Left ventricle myocardium inferior (tissue), 1 donor: ENCODE data around the gene RUNX2. TPM values are rescaled to one million over a fixed set of nuclear protein-coding genes. Genes with fewer than 3 reads are reported as not detected.
"Not testable (repeated sequence)": the region's sequence is repeated elsewhere in the genome, so short reads cannot be mapped to it uniquely, and the experiment has no call there.

Experiments
- DNase-seq: peaks from one replicate; pipeline ENCODE4 v3.0.0-alpha.2; 2020
- H3K27ac ChIP-seq: fragments of 200-600 bp; replicated peaks from 2 replicates; pipeline ENCODE4 v1.8.0; 2021
- H3K27me3 ChIP-seq: fragments of 200-600 bp; 2 replicates; pipeline ENCODE4 v1.8.0; 2021; ENCODE audit warnings: low read depth
- H3K36me3 ChIP-seq: fragments of 200-600 bp; 2 replicates; pipeline ENCODE4 v1.8.0; 2021
- H3K4me1 ChIP-seq: fragments of 200-600 bp; 2 replicates; pipeline ENCODE4 v1.8.0; 2021
- H3K4me3 ChIP-seq: fragments of 200-600 bp; 2 replicates; pipeline ENCODE4 v1.8.0; 2021; ENCODE audit warnings: mild to moderate bottlenecking, moderate library complexity
- H3K9me3 ChIP-seq: fragments of 200-600 bp; replicated peaks from 2 replicates; pipeline ENCODE4 v1.8.0; 2021
- intact Hi-C: fragments of 100-400 bp; cut with micrococcal nuclease; formaldehyde crosslinking; loops from one replicate; pipeline ENCODE4 v1.11.0; 2022
- total RNA-seq: library from RNA; stranded (reverse); fragmentation: NEBNext Ultra II Directional; extraction: Animal tissue kit (Norgen Biotek cat#: 25700); gene quantifications from one replicate; pipeline ENCODE4 v1.2.1, GENCODE V29; 2021
- TF ChIP-seq, protein P1 (sequence below): fragments of 200-600 bp; IDR thresholded peaks from 2 replicates; pipeline ENCODE4 v1.8.0; 2021; ENCODE audit warnings: antibody characterized with exemption, mild to moderate bottlenecking, borderline replicate concordance
- donor health status: DM: no; HTN: yes; CAD: no; lungs with severe emphysema.

RUNX2 gene
- total RNA-seq, 1 donor from 2014 or later = 0.38 TPM

DNA sequence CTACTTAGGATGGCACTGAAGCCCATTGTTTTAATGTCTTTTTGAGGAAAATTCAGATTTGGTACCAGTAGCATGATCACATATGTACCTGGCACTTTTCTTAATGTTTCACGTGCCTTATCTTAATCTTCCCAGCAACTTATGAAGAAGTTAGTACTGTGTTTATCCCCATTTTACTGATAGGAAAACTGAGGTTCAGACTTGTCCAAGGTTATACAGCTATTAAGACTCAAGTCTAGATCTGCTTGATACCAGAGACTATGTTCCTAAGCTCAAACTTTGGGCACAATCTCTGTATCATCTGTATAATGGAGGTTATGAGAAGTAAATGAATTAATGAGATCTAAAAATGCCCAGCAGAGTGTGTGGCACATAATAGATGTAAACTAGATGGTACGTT, 229.3 kb downstream of the RUNX2 start:
- Histone ChIP-seq H3K27me3 (no peaks in the 10 kb centered on the region), H3K4me3 (no peak overlapping the region), H3K27ac (no peak overlapping the region), H3K36me3 (no peaks in the 10 kb centered on the region), H3K9me3 (no peaks in the 10 kb centered on the region), H3K4me1 (peaks cover 17% of the 10 kb centered on the region)
- TF ChIP-seq, protein P1, sequence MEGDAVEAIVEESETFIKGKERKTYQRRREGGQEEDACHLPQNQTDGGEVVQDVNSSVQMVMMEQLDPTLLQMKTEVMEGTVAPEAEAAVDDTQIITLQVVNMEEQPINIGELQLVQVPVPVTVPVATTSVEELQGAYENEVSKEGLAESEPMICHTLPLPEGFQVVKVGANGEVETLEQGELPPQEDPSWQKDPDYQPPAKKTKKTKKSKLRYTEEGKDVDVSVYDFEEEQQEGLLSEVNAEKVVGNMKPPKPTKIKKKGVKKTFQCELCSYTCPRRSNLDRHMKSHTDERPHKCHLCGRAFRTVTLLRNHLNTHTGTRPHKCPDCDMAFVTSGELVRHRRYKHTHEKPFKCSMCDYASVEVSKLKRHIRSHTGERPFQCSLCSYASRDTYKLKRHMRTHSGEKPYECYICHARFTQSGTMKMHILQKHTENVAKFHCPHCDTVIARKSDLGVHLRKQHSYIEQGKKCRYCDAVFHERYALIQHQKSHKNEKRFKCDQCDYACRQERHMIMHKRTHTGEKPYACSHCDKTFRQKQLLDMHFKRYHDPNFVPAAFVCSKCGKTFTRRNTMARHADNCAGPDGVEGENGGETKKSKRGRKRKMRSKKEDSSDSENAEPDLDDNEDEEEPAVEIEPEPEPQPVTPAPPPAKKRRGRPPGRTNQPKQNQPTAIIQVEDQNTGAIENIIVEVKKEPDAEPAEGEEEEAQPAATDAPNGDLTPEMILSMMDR = no peak
- DNase-seq = no peak
- intact Hi-C loops = no loop called here

DNA sequence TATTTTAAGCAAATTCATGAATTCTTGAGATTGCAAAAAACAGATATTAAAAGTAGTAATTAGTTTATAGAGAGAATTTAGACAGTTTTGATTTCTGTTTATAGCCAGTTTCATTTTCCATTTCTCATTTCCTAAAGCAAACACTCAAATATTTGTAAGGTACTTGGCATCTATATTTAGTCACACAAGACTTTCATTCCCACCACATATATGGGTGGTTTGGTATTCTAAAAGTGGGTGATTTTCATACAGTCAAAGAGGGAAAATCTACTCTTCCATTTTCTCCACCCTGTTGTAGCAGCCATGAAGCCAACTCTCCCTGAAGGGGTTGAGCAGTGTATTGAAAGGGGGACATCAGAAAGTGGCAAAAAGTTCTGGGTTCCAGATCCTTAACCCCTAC, 230.7 kb downstream of the RUNX2 start:
- Histone ChIP-seq H3K4me1 (peaks cover 27% of the 10 kb centered on the region), H3K36me3 (no peaks in the 10 kb centered on the region), H3K27me3 (no peaks in the 10 kb centered on the region), H3K27ac (no peak overlapping the region), H3K4me3 (no peak overlapping the region), H3K9me3 (no peaks in the 10 kb centered on the region)
- TF ChIP-seq, protein P1 = no peak
- intact Hi-C loops = no loop called here
- DNase-seq = no peak

DNA sequence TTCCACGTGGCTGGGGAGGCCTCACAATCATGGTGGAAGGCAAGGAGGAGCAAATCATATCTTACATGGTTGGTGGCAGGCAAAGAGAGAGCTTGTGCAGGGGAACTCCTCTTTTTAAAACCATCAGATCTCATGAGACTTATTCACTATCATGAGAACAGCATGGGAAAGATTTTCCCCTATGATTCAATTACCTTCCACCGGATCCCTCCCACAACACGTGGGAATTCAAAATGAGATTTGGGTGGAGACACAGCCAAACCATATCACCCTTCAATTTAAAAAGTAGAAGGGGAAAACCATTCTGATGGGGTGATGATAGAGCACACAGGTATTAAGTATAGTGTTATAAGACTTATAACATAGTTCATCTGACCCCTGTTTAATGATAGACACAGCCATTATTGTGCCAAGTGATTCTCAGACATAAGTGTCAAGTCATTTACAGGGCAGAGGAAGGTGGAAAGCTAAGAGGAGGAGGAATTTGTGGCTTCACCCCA, 232.2 kb downstream of the RUNX2 start:
- DNase-seq, H3K27me3 ChIP-seq, intact Hi-C loops, H3K4me3 ChIP-seq, H3K9me3 ChIP-seq, H3K36me3 ChIP-seq, H3K27ac ChIP-seq: not testable (repeated sequence)
- H3K4me1 ChIP-seq = peaks cover 35% of the 10 kb centered on the region

DNA sequence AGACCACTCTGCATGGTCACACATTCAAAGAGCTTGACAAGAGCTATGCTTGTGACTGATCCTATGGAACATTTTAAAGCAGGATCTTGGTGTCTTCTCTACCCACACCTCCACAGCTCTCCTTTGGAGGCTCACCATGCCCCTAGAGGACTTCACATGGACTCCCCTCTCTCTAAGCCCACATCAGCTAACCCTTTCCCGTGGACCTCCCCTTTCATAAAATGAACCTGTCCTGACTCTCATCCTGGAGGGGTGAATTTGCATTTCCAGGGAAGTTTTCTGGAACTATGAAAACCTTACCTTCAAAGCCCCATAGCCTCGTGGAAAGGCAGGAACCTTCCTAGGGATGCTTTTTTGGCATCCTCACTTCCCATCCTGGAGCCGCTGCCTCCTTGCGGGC, 234.0 kb downstream of the RUNX2 start:
- Histone ChIP-seq H3K36me3 (no peaks in the 10 kb centered on the region), H3K9me3 (no peaks in the 10 kb centered on the region), H3K4me1 (peaks cover 19% of the 10 kb centered on the region), H3K27ac (no peak overlapping the region), H3K27me3 (no peaks in the 10 kb centered on the region), H3K4me3 (no peak overlapping the region)
- intact Hi-C loops = no loop called here
- no peak for DNase-seq
- TF ChIP-seq, protein P1 = no peak

- Histone ChIP-seq H3K4me1 (peaks cover 19% of the 10 kb centered on the region), H3K4me3 (no peak overlapping the region), H3K27ac (no peak overlapping the region), H3K9me3 (no peaks in the 10 kb centered on the region), H3K36me3 (no peaks in the 10 kb centered on the region), H3K27me3 (no peaks in the 10 kb centered on the region)
- intact Hi-C loops = no loop called here
- TF ChIP-seq, protein P1 = no peak
- DNase-seq = no peak
Observed at GRCh38 chr6:45563041-45563440, 234.9 kb downstream of the RUNX2 start.

- Histone ChIP-seq H3K36me3 (no peaks in the 10 kb centered on the region), H3K9me3 (no peaks in the 10 kb centered on the region), H3K27me3 (no peaks in the 10 kb centered on the region), H3K4me1 (peaks cover 24% of the 10 kb centered on the region), H3K4me3 (no peak overlapping the region), H3K27ac (peak overlapping the region; percentile 53)
- TF ChIP-seq, protein P1 = no peak
- intact Hi-C loops = no loop called here
- DNase-seq = no peak
Observed at GRCh38 chr6:45563844-45564243, 235.7 kb downstream of the RUNX2 start.
